ENCODE measurements around the gene TPRN.
"Not testable (repeated sequence)": the region's sequence is repeated elsewhere in the genome, so short reads cannot be mapped to it uniquely, and the experiment has no call there.

TPRN gene

GRCh38 chr9:137200311-137201204, at the start of gene TPRN:
Gene TPRN, minus strand, starts transcription at chr9:137200741. Its CDS starts 30 bp downstream, at chr9:137200711.
- Histone ChIP-seq H3K27ac (ENCODE audit: low read length) (peak within 1 kb of the TSS; percentile 13), H3K36me3 (ENCODE audit: control insufficient read depth, low read depth, low read length) (no peaks in the 10 kb centered on the region), H3K4me3 (ENCODE audit: low read length) (peak within 1 kb of the TSS; percentile 69), H3K9ac (ENCODE audit: low read length) (peak within 1 kb of the TSS; percentile 65), H3K9me3 (ENCODE audit: control insufficient read depth, low read depth, low read length) (no peaks in the 10 kb centered on the region), H3K27me3 (ENCODE audit: control insufficient read depth, insufficient read depth, low read length) (no peaks in the 10 kb centered on the region), H3K4me1 (ENCODE audit: control insufficient read depth, low read depth, low read length) (peaks cover 5% of the 10 kb centered on the region)

- Histone ChIP-seq H3K27ac (ENCODE audit: low read length) (no peak overlapping the region), H3K27me3 (ENCODE audit: control insufficient read depth, insufficient read depth, low read length) (peaks cover 4% of the 10 kb centered on the region), H3K9ac (ENCODE audit: low read length) (no peak overlapping the region), H3K4me1 (ENCODE audit: control insufficient read depth, low read depth, low read length) (peaks cover 6% of the 10 kb centered on the region), H3K9me3 (ENCODE audit: control insufficient read depth, low read depth, low read length) (no peaks in the 10 kb centered on the region), H3K4me3 (ENCODE audit: low read length) (no peak overlapping the region), H3K36me3 (ENCODE audit: control insufficient read depth, low read depth, low read length) (peaks cover 9% of the 10 kb centered on the region)
Observed at GRCh38 chr9:137247916-137248175, 47.3 kb upstream of the TPRN start.

- peaks cover 9% of the 10 kb centered on the region for H3K4me1 ChIP-seq (ENCODE audit: control insufficient read depth, low read depth, low read length)
- H3K27ac ChIP-seq (ENCODE audit: low read length) = no peak overlapping the region
- no peak overlapping the region for H3K9ac ChIP-seq (ENCODE audit: low read length)
Observed at GRCh38 chr9:137247135-137247915, 46.8 kb upstream of the TPRN start.

GRCh38 chr9:137245450-137246421, 45.2 kb upstream of the TPRN start:
- H3K27ac ChIP-seq (ENCODE audit: low read length) = no peak overlapping the region
- H3K4me1 ChIP-seq (ENCODE audit: control insufficient read depth, low read depth, low read length) = peaks cover 12% of the 10 kb centered on the region
- no peak overlapping the region for H3K9ac ChIP-seq (ENCODE audit: low read length)
- H3K27me3 ChIP-seq (ENCODE audit: control insufficient read depth, insufficient read depth, low read length) = peaks cover 4% of the 10 kb centered on the region
- H3K4me3 ChIP-seq (ENCODE audit: low read length) = no peak overlapping the region
- H3K36me3 ChIP-seq (ENCODE audit: control insufficient read depth, low read depth, low read length) = peaks cover 18% of the 10 kb centered on the region
- H3K9me3 ChIP-seq (ENCODE audit: control insufficient read depth, low read depth, low read length) = no peaks in the 10 kb centered on the region

More at GRCh38 chr9:137247135-137247915, 46.8 kb upstream of the TPRN start:
- no peak overlapping the region for H3K4me3 ChIP-seq (ENCODE audit: low read length)
- H3K27me3 ChIP-seq (ENCODE audit: control insufficient read depth, insufficient read depth, low read length) = peaks cover 4% of the 10 kb centered on the region
- peaks cover 15% of the 10 kb centered on the region for H3K36me3 ChIP-seq (ENCODE audit: control insufficient read depth, low read depth, low read length)
- H3K9me3 ChIP-seq (ENCODE audit: control insufficient read depth, low read depth, low read length) = no peaks in the 10 kb centered on the region

- Histone ChIP-seq H3K27me3 (ENCODE audit: control insufficient read depth, insufficient read depth, low read length) (peaks cover 4% of the 10 kb centered on the region), H3K27ac (ENCODE audit: low read length) (no peak overlapping the region), H3K9me3 (ENCODE audit: control insufficient read depth, low read depth, low read length) (no peaks in the 10 kb centered on the region), H3K36me3 (ENCODE audit: control insufficient read depth, low read depth, low read length) (peaks cover 18% of the 10 kb centered on the region), H3K4me1 (ENCODE audit: control insufficient read depth, low read depth, low read length) (peaks cover 12% of the 10 kb centered on the region), H3K9ac (ENCODE audit: low read length) (no peak overlapping the region), H3K4me3 (ENCODE audit: low read length) (no peak overlapping the region)
Observed at GRCh38 chr9:137244486-137245449, 44.2 kb upstream of the TPRN start.

- H3K36me3 ChIP-seq (ENCODE audit: control insufficient read depth, low read depth, low read length) = peaks cover 18% of the 10 kb centered on the region
- H3K9me3 ChIP-seq (ENCODE audit: control insufficient read depth, low read depth, low read length) = no peaks in the 10 kb centered on the region
- H3K4me1 ChIP-seq (ENCODE audit: control insufficient read depth, low read depth, low read length) = peaks cover 12% of the 10 kb centered on the region
- H3K27me3 ChIP-seq (ENCODE audit: control insufficient read depth, insufficient read depth, low read length) = no peaks in the 10 kb centered on the region
- H3K27ac ChIP-seq (ENCODE audit: low read length) = no peak overlapping the region
- H3K9ac ChIP-seq (ENCODE audit: low read length) = no peak overlapping the region
- no peak overlapping the region for H3K4me3 ChIP-seq (ENCODE audit: low read length)
Observed at GRCh38 chr9:137243626-137244485, 43.3 kb upstream of the TPRN start.

- not testable (repeated sequence) for H3K4me3 ChIP-seq (ENCODE audit: low read length); H3K9me3 ChIP-seq (ENCODE audit: control insufficient read depth, low read depth, low read length); H3K9ac ChIP-seq (ENCODE audit: low read length); H3K27me3 ChIP-seq (ENCODE audit: control insufficient read depth, insufficient read depth, low read length); H3K27ac ChIP-seq (ENCODE audit: low read length)
- Histone ChIP-seq H3K36me3 (ENCODE audit: control insufficient read depth, low read depth, low read length) (peaks cover 18% of the 10 kb centered on the region), H3K4me1 (ENCODE audit: control insufficient read depth, low read depth, low read length) (peaks cover 12% of the 10 kb centered on the region)
Observed at GRCh38 chr9:137243266-137243625, 42.7 kb upstream of the TPRN start.

GRCh38 chr9:137242269-137243203, 42.0 kb upstream of the TPRN start:
- Histone ChIP-seq H3K27me3 (ENCODE audit: control insufficient read depth, insufficient read depth, low read length) (no peaks in the 10 kb centered on the region), H3K27ac (ENCODE audit: low read length) (no peak overlapping the region)

GRCh38 chr9:137241490-137242268, 41.1 kb upstream of the TPRN start:
- Histone ChIP-seq H3K4me1 (ENCODE audit: control insufficient read depth, low read depth, low read length) (peaks cover 12% of the 10 kb centered on the region), H3K36me3 (ENCODE audit: control insufficient read depth, low read depth, low read length) (peaks cover 18% of the 10 kb centered on the region)

More at GRCh38 chr9:137242269-137243203, 42.0 kb upstream of the TPRN start:
- peak overlapping the region; percentile 63 for H3K9ac ChIP-seq (ENCODE audit: low read length)
- peaks cover 18% of the 10 kb centered on the region for H3K36me3 ChIP-seq (ENCODE audit: control insufficient read depth, low read depth, low read length)
- H3K4me3 ChIP-seq (ENCODE audit: low read length) = peak overlapping the region; percentile 77
- peaks cover 12% of the 10 kb centered on the region for H3K4me1 ChIP-seq (ENCODE audit: control insufficient read depth, low read depth, low read length)
- H3K9me3 ChIP-seq (ENCODE audit: control insufficient read depth, low read depth, low read length) = no peaks in the 10 kb centered on the region

More at GRCh38 chr9:137241490-137242268, 41.1 kb upstream of the TPRN start:
- Histone ChIP-seq H3K9me3 (ENCODE audit: control insufficient read depth, low read depth, low read length) (no peaks in the 10 kb centered on the region), H3K27ac (ENCODE audit: low read length) (no peak overlapping the region), H3K4me3 (ENCODE audit: low read length) (peak overlapping the region; percentile 77), H3K9ac (ENCODE audit: low read length) (peak overlapping the region; percentile 63), H3K27me3 (ENCODE audit: control insufficient read depth, insufficient read depth, low read length) (no peaks in the 10 kb centered on the region)
